H1 (cell line): Measurements from ENCODE around the gene SEC63. TPM values are rescaled to one million over a fixed set of nuclear protein-coding genes. Genes with fewer than 3 reads are reported as not detected.

Experiments
- CTCF ChIA-PET: fragments of 300-600 bp; sonication (Branson Sonifier 250); formaldehyde crosslinking; loops from one replicate; lab custom pipeline; 2021; ENCODE audit not compliant: partially characterized antibody; lab: Charles Lee
- POLR2A ChIA-PET: fragments of 300-600 bp; sonication (Branson Sonifier 250); formaldehyde crosslinking; loops from one replicate; lab custom pipeline; 2021; ENCODE audit warnings: inconsistent platforms; ENCODE audit not compliant: partially characterized antibody; lab: Charles Lee
- DNase-seq, 2 experiments: peaks; one replicate each; pipeline versions ENCODE4 v3.0.0 to v3.0.0-alpha.2; 2010 to 2022; ENCODE audit warnings: low spot score in 2 of 2, low read depth in 1 of 2, mixed read lengths in 1 of 2
- FAIRE-seq: peaks from 2 replicates; lab custom pipeline; 2011; peaks lifted over from hg19 to GRCh38; lab: Jason Lieb, UNC
- H2AFZ ChIP-seq: 2 replicates; pipeline ENCODE4 v1.8.1; 2012; ENCODE audit warnings: low read length, inconsistent platforms
- H2AK5ac ChIP-seq: 2 replicates; pipeline ENCODE4 v1.6.1; 2013; ENCODE audit warnings: low read depth, low read length
- H2BK120ac ChIP-seq: replicated peaks from 2 replicates; pipeline ENCODE3; 2013; ENCODE audit warnings: low read depth, low read length, inconsistent platforms
- H2BK12ac ChIP-seq: 2 replicates; pipeline ENCODE4 v1.6.1; 2013; ENCODE audit warnings: low read depth, low read length
- H2BK15ac ChIP-seq: 2 replicates; pipeline ENCODE4 v1.6.1; 2013; ENCODE audit warnings: low read length
- H2BK20ac ChIP-seq: 2 replicates; pipeline ENCODE4 v1.6.1; 2013; ENCODE audit warnings: low read length
- H2BK5ac ChIP-seq: 2 replicates; pipeline ENCODE4 v1.6.1; 2013; ENCODE audit warnings: low read depth, low read length
- H3K14ac ChIP-seq: 2 replicates; pipeline ENCODE4 v1.6.1; 2013; ENCODE audit warnings: inconsistent platforms; ENCODE audit not compliant: insufficient read length
- H3K18ac ChIP-seq: 2 replicates; pipeline ENCODE4 v1.6.1; 2013; ENCODE audit warnings: low read length; ENCODE audit errors: extremely low read depth
- H3K23ac ChIP-seq: 2 replicates; pipeline ENCODE4 v1.6.1; 2013; ENCODE audit warnings: inconsistent platforms; ENCODE audit not compliant: insufficient read length
- H3K23me2 ChIP-seq: 2 replicates; pipeline ENCODE4 v1.6.1; 2013; ENCODE audit warnings: low read depth, low read length
- H3K27ac ChIP-seq: 2 replicates; pipeline ENCODE4 v1.6.1; 2011; ENCODE audit warnings: low read depth, low read length, inconsistent platforms
- H3K27me3 ChIP-seq, 4 experiments: replicated peaks in 1 of 4; 1 replicate in 1 of 4; 2 replicates in 3 of 4; pipeline versions ENCODE4 v1.6.1 to v1.8.1; 2011 to 2013; ENCODE audit warnings: low read length in 3 of 4, mild to moderate bottlenecking in 3 of 4, inconsistent platforms in 2 of 4, mixed read lengths in 2 of 4, moderate library complexity in 1 of 4; ENCODE audit not compliant: control insufficient read depth in 3 of 4, insufficient read depth in 3 of 4; ENCODE audit errors: extremely low read depth in 1 of 4
- H3K36me3 ChIP-seq, 4 experiments: 2 replicates each; pipeline versions ENCODE4 v1.6.1 to v1.8.1; 2011 to 2013; ENCODE audit warnings: mild to moderate bottlenecking in 4 of 4, low read length in 3 of 4, moderate library complexity in 2 of 4, control low read depth in 1 of 4, inconsistent platforms in 1 of 4; ENCODE audit not compliant: insufficient read depth in 4 of 4, control insufficient read depth in 2 of 4
- H3K4ac ChIP-seq: replicated peaks from 2 replicates; pipeline ENCODE3; 2013; ENCODE audit warnings: low read length, low read depth, mixed read lengths, inconsistent platforms; ENCODE audit not compliant: insufficient read length
- H3K4me1 ChIP-seq, 4 experiments: replicated peaks in 1 of 4; 1 replicate in 1 of 4; 2 replicates in 3 of 4; pipeline versions ENCODE4 v1.6.1 to v1.8.1; 2011 to 2013; ENCODE audit warnings: low read length in 3 of 4, inconsistent platforms in 2 of 4, mixed read lengths in 1 of 4; ENCODE audit not compliant: insufficient read depth in 4 of 4, control insufficient read depth in 3 of 4
- H3K4me2 ChIP-seq, 2 experiments: 2 replicates each; pipeline versions ENCODE4 v1.6.1 to v1.8.1; 2011 to 2013; ENCODE audit warnings: low read depth in 2 of 2, low read length in 2 of 2, control low read depth in 1 of 2, inconsistent platforms in 1 of 2, mild to moderate bottlenecking in 1 of 2; ENCODE audit not compliant: insufficient read depth in 1 of 2
- H3K4me3 ChIP-seq, 4 experiments: fragments of 200-600, 300-600 bp in 1 of 4; sonication (generic), shearing (Covaris generic), sonication (Bioruptor Twin) in 1 of 4; 2 replicates each; pipeline versions ENCODE4 v1.5.1 to v1.8.1; 2011 to 2016; ENCODE audit warnings: low read length in 4 of 4, low read depth in 3 of 4, control low read depth in 2 of 4, inconsistent platforms in 2 of 4, mild to moderate bottlenecking in 2 of 4, mixed read lengths in 1 of 4, moderate library complexity in 1 of 4; ENCODE audit not compliant: insufficient read depth in 2 of 4; ENCODE audit errors: extremely low read depth in 1 of 4
- H3K56ac ChIP-seq: replicated peaks from 2 replicates; pipeline ENCODE3; 2013; ENCODE audit warnings: low read depth, mild to moderate bottlenecking, mixed read lengths, low read length, inconsistent platforms; ENCODE audit not compliant: insufficient read length
- H3K79me1 ChIP-seq: 2 replicates; pipeline ENCODE4 v1.6.1; 2013; ENCODE audit warnings: low read depth, low read length, control low read depth
- H3K79me2 ChIP-seq, 2 experiments: 2 replicates each; pipeline versions ENCODE4 v1.6.1 to v1.8.1; 2012 to 2013; ENCODE audit warnings: low read length in 2 of 2, mild to moderate bottlenecking in 2 of 2, inconsistent platforms in 1 of 2; ENCODE audit not compliant: insufficient read depth in 2 of 2, control insufficient read depth in 1 of 2
- H3K9ac ChIP-seq, 4 experiments: replicated peaks in 1 of 4; 1 replicate in 1 of 4; 2 replicates in 3 of 4; pipeline versions ENCODE4 v1.6.1 to v1.8.1; 2011 to 2013; ENCODE audit warnings: low read depth in 3 of 4, low read length in 3 of 4, control low read depth in 2 of 4, mild to moderate bottlenecking in 2 of 4, moderate library complexity in 2 of 4, inconsistent platforms in 1 of 4; ENCODE audit errors: extremely low read depth in 1 of 4
- H3K9me3 ChIP-seq, 2 experiments: 2 replicates each; pipeline versions ENCODE4 v1.6.1 to v1.8.1; 2012 to 2013; ENCODE audit warnings: mild to moderate bottlenecking in 2 of 2, moderate library complexity in 2 of 2, control low read depth in 1 of 2, inconsistent platforms in 1 of 2, low read depth in 1 of 2, low read length in 1 of 2, mixed read lengths in 1 of 2; ENCODE audit not compliant: insufficient read depth in 2 of 2
- H4K20me1 ChIP-seq, 2 experiments: replicated peaks in 1 of 2; 2 replicates each; pipeline versions ENCODE3 to v1.8.1; 2011 to 2013; ENCODE audit warnings: inconsistent platforms in 2 of 2, low read length in 2 of 2, mild to moderate bottlenecking in 1 of 2; ENCODE audit not compliant: insufficient read depth in 2 of 2, control insufficient read depth in 1 of 2
- H4K5ac ChIP-seq: 2 replicates; pipeline ENCODE4 v1.6.1; 2013; ENCODE audit warnings: low read length, low read depth, mixed read lengths, inconsistent platforms; ENCODE audit not compliant: insufficient read length
- H4K8ac ChIP-seq: 2 replicates; pipeline ENCODE4 v1.8.0; 2013; ENCODE audit warnings: mild to moderate bottlenecking, moderate library complexity, low read length, inconsistent platforms; ENCODE audit not compliant: insufficient read depth; ENCODE audit errors: extremely low read depth
- H4K91ac ChIP-seq: replicated peaks from 2 replicates; pipeline ENCODE3; 2013; ENCODE audit warnings: low read length, mixed read lengths, inconsistent platforms; ENCODE audit not compliant: insufficient read length
- ASH2L ChIP-seq: fragments of 200-600, 300-600 bp; sonication (generic); IDR thresholded peaks from one replicate; pipeline ENCODE4 v1.7.1; 2017; ENCODE audit warnings: low read length
- ATF2 ChIP-seq: IDR thresholded peaks from 2 replicates; pipeline ENCODE4 v1.6.1; 2012; ENCODE audit warnings: low read length, inconsistent platforms
- BCL11A ChIP-seq, 2 experiments: IDR thresholded peaks; one replicate each; pipeline ENCODE4 v1.6.1; 2011; ENCODE audit warnings: low read depth in 2 of 2, low read length in 2 of 2, mild to moderate bottlenecking in 2 of 2
- CHD1 ChIP-seq: IDR thresholded peaks from 2 replicates; pipeline ENCODE4 v1.6.1; 2012; ENCODE audit warnings: low read depth, low read length, improper control_type of control experiment
- E2F6 ChIP-seq: IDR thresholded peaks from 2 replicates; pipeline ENCODE4 v1.6.1; 2012; ENCODE audit warnings: inconsistent platforms
- EZH2 ChIP-seq: fragments of 200-600 bp; sonication (generic); IDR thresholded peaks from 2 replicates; pipeline ENCODE4 v1.7.1; 2012; ENCODE audit warnings: low read depth, mild to moderate bottlenecking, moderate library complexity, low read length, inconsistent platforms; ENCODE audit not compliant: severe bottlenecking
- KDM4A ChIP-seq: IDR thresholded peaks from one replicate; pipeline ENCODE4 v1.7.1; 2012; ENCODE audit warnings: low read depth, mild to moderate bottlenecking, moderate library complexity, low read length, inconsistent platforms; ENCODE audit not compliant: severe bottlenecking
- RFX5 ChIP-seq: IDR thresholded peaks from 2 replicates; pipeline ENCODE4 v1.6.1; 2011; ENCODE audit warnings: low read depth, low read length, improper control_type of control experiment, borderline replicate concordance
- SIX5 ChIP-seq: IDR thresholded peaks from 2 replicates; pipeline ENCODE4 v1.6.1; 2011; ENCODE audit warnings: mild to moderate bottlenecking, low read depth, low read length
- SP1 ChIP-seq: IDR thresholded peaks from 2 replicates; pipeline ENCODE4 v1.6.1; 2011; ENCODE audit warnings: low read depth, low read length
- SUZ12 ChIP-seq: fragments of 200-600 bp; sonication (generic); IDR thresholded peaks from 2 replicates; pipeline ENCODE4 v1.6.1; 2012; ENCODE audit warnings: mild to moderate bottlenecking, inconsistent platforms, low read length, moderate library complexity, mixed read lengths
- TAF7 ChIP-seq: optimal IDR thresholded peaks from 2 replicates; pipeline ENCODE3; 2011; ENCODE audit warnings: low read depth, mild to moderate bottlenecking, inconsistent platforms, low read length, moderate library complexity, borderline replicate concordance
- WGBS, 2 experiments: shearing (Covaris generic) in 1 of 2; methylation state at CpG; one replicate each; pipeline versions ENCODE4 v1.1.6 to v1.1.7; 2013 to 2015; ENCODE audit warnings: low lambda C conversion rate in 2 of 2, mixed read lengths in 2 of 2, inconsistent platforms in 1 of 2, low coverage in 1 of 2, missing lambda C conversion rate in 1 of 2; ENCODE audit not compliant: insufficient replicate concordance in 2 of 2, insufficient coverage in 1 of 2, insufficient read length in 1 of 2; ENCODE audit errors: extremely low coverage in 1 of 2, missing lambda C conversion rate in 1 of 2; 5-methylcytosine and 5-hydroxymethylcytosine counted together
- polyA plus RNA-seq, 7 experiments: library from polyadenylated mRNA; depleted of rRNA in 3 of 7; stranded (reverse) in 5 of 7; unstranded in 2 of 7; fragments of >200 nt in 5 of 7; fragments of 200-250 nt in 2 of 7; gene quantifications; 1 replicate in 5 of 7; 2 replicates in 1 of 7; 4 replicates in 1 of 7; pipeline versions ENCODE4 v1.2.1 to v1.2.3, GENCODE V29; 2011 to 2013; ENCODE audit warnings: missing spikeins in 2 of 7, mixed read lengths in 2 of 7
- total RNA-seq: library from RNA; stranded (reverse); fragmentation: NEBNext Ultra II Directional; extraction: Animal tissue kit (Norgen Biotek cat#: 25700); gene quantifications from 2 replicates; pipeline ENCODE4 v1.2.1, GENCODE V29; 2021

SEC63 gene
- total and polyA plus RNA-seq, 2 of the 8 experiments (the other 6 are each of a cell fraction or from before 2014, with no cell fraction given), result 17.3 to 121 TPM

GRCh38 chr6:108004861-108005260, 46.9 kb upstream of the SEC63 start:
- DNase-seq (no peak), FAIRE-seq (no peak)
- no peaks in the 10 kb centered on the region; the same call in 1 of the 2 replicates for H3K23me2 ChIP-seq
- CTCF ChIA-PET, result interaction anchor here (0.6 to 1.2 kb wide), 3 partner anchors 24 to 866 kb away, joined by 3 to 5 read pairs (median 3); no protein-coding TSS in a partner anchor
- H2BK5ac ChIP-seq, result no peak overlapping the region
- H3K18ac ChIP-seq, result no peak overlapping the region
- H3K14ac ChIP-seq, result no peak overlapping the region
- H2BK15ac ChIP-seq, result no peak overlapping the region
- H4K20me1 ChIP-seq, result no peaks in the 10 kb centered on the region
- H2BK12ac ChIP-seq, result peak overlapping the region; percentile 17; the same call in 1 of the 2 replicates
- no peaks in the 10 kb centered on the region for H3K79me1 ChIP-seq
- H3K4me3 ChIP-seq, result no peak overlapping the region
- no peak overlapping the region for H3K4ac ChIP-seq
- H3K79me2 ChIP-seq, result no peaks in the 10 kb centered on the region
- no peak overlapping the region for H3K4me2 ChIP-seq
- peaks cover 2 to 4% (median 2%) of the 10 kb centered on the region in 4 experiments; a peak in 3 of 7 replicates for H3K4me1 ChIP-seq
- no peak overlapping the region for H2BK120ac ChIP-seq
- POLR2A ChIA-PET, result interaction anchor here (0.6 to 0.7 kb wide), 2 partner anchors 8 to 56 kb away, joined by 3 read pairs; no protein-coding TSS in a partner anchor
- H3K56ac ChIP-seq, result no peak overlapping the region
- peaks cover 18 to 21% of the 10 kb centered on the region in 2 experiments for H3K9me3 ChIP-seq
- no peak overlapping the region for H2AK5ac ChIP-seq
- no peaks in the 10 kb centered on the region for H3K36me3 ChIP-seq
- WGBS, 2 experiments, result 92% methylated on average over 15 of the region's 15 CpGs; no CpG with 5 or more reads in 1 of the 2 experiments
- H2BK20ac ChIP-seq, result no peak overlapping the region
- H3K23ac ChIP-seq, result no peak overlapping the region
- no peak overlapping the region for H2AFZ ChIP-seq
- no peak overlapping the region for H4K8ac ChIP-seq
- H4K91ac ChIP-seq, result no peak overlapping the region
- H3K27me3 ChIP-seq, result no peaks in the 10 kb centered on the region
- no peak overlapping the region for H3K9ac ChIP-seq
- no peak overlapping the region for H3K27ac ChIP-seq
- no peak overlapping the region for H4K5ac ChIP-seq
- TF ChIP-seq ASH2L (no peak), KDM4A (no peak), TAF7 (no peak), EZH2 (no peak), CHD1 (no peak), ATF2 (no peak), BCL11A (IDR thresholded peaks at IDR 0.05; ENCODE audit: low read depth in 2 of 2, low read length in 2 of 2) (no peak), SIX5 (no peak), SP1 (no peak), RFX5 (no peak), E2F6 (no peak), SUZ12 (no peak)
